Measurements from ENCODE around the gene GMPR2.

Gene GMPR2

GRCh38 chr14:24258119-24258518, 25.4 kb downstream of the GMPR2 start:
- H3K4me1 Mint-ChIP-seq (ENCODE audit: low read depth): no peaks in the 10 kb centered on the region
- H3K27ac Mint-ChIP-seq: no peak overlapping the region
- H3K4me3 Mint-ChIP-seq: no peak overlapping the region
- no peaks in the 10 kb centered on the region for H3K9me3 Mint-ChIP-seq
- peaks cover 8% of the 10 kb centered on the region for H3K36me3 Mint-ChIP-seq (ENCODE audit: low read depth)
- no peak for DNase-seq (ENCODE audit: low spot score)
- H3K27me3 Mint-ChIP-seq (ENCODE audit: low read depth): no peaks in the 10 kb centered on the region

GRCh38 chr14:24258548-24259265, 26.0 kb downstream of the GMPR2 start:
- no peaks in the 10 kb centered on the region for H3K4me1 Mint-ChIP-seq (ENCODE audit: low read depth)
- no peaks in the 10 kb centered on the region for H3K27me3 Mint-ChIP-seq (ENCODE audit: low read depth)
- H3K9me3 Mint-ChIP-seq: no peaks in the 10 kb centered on the region
- no peak for DNase-seq (ENCODE audit: low spot score)
- H3K4me3 Mint-ChIP-seq: no peak overlapping the region
- no peak overlapping the region for H3K27ac Mint-ChIP-seq
- peaks cover 8% of the 10 kb centered on the region for H3K36me3 Mint-ChIP-seq (ENCODE audit: low read depth)

DNA sequence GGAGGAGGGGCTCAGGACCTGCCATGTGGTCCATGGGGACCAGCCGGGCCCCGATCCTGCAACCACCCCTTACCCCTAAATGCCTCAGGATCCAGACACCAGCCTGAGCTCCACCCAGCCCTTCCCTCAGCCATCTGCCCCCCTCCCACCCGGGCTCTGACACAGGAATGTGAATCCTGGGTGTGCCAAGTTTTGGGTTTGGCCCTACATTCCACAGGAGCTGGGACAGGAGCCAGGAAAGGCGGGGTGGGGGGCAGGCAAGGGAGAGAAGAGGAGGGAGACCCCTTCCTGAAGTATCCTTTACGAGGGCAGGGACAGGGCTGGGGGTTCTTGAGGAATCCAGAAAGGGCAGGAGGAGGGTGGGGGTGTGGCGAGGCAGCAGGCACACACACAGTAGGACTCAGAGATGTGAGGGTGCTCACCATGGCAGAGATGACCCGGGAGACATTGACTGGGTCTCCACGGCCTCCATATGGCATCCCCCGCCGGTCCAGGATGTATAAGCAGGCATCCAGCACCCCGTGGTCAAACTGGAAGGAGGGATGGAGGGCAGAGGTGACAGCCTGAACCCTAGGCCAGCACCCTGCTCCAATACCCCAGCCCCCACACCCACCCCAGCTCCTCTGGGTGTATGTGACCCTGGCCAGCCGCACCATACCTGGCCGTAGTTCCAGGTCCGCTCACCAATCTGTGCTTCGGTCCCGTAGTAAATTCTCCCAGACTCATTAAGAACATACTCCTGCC, 26.7 kb downstream of the GMPR2 start:
- Mint-ChIP-seq H3K36me3 (ENCODE audit: low read depth) (peaks cover 6% of the 10 kb centered on the region), H3K4me3 (no peak overlapping the region), H3K9me3 (no peaks in the 10 kb centered on the region), H3K27me3 (ENCODE audit: low read depth) (no peaks in the 10 kb centered on the region), H3K27ac (no peak overlapping the region), H3K4me1 (ENCODE audit: low read depth) (no peaks in the 10 kb centered on the region)
- DNase-seq (ENCODE audit: low spot score): no peak

- Mint-ChIP-seq H3K27me3 (ENCODE audit: low read depth) (no peaks in the 10 kb centered on the region), H3K36me3 (ENCODE audit: low read depth) (peaks cover 4% of the 10 kb centered on the region), H3K4me3 (no peak overlapping the region), H3K27ac (no peak overlapping the region), H3K4me1 (ENCODE audit: low read depth) (no peaks in the 10 kb centered on the region), H3K9me3 (no peaks in the 10 kb centered on the region)
- DNase-seq (ENCODE audit: low spot score): no peak
Measured at GRCh38 chr14:24260026-24260779, 27.5 kb downstream of the GMPR2 start.

GRCh38 chr14:24260780-24261157, 28.0 kb downstream of the GMPR2 start:
- Mint-ChIP-seq H3K9me3 (no peaks in the 10 kb centered on the region), H3K27ac (no peak overlapping the region), H3K36me3 (ENCODE audit: low read depth) (peaks cover 4% of the 10 kb centered on the region), H3K27me3 (ENCODE audit: low read depth) (no peaks in the 10 kb centered on the region), H3K4me1 (ENCODE audit: low read depth) (no peaks in the 10 kb centered on the region), H3K4me3 (no peak overlapping the region)
- no peak for DNase-seq (ENCODE audit: low spot score)

DNA sequence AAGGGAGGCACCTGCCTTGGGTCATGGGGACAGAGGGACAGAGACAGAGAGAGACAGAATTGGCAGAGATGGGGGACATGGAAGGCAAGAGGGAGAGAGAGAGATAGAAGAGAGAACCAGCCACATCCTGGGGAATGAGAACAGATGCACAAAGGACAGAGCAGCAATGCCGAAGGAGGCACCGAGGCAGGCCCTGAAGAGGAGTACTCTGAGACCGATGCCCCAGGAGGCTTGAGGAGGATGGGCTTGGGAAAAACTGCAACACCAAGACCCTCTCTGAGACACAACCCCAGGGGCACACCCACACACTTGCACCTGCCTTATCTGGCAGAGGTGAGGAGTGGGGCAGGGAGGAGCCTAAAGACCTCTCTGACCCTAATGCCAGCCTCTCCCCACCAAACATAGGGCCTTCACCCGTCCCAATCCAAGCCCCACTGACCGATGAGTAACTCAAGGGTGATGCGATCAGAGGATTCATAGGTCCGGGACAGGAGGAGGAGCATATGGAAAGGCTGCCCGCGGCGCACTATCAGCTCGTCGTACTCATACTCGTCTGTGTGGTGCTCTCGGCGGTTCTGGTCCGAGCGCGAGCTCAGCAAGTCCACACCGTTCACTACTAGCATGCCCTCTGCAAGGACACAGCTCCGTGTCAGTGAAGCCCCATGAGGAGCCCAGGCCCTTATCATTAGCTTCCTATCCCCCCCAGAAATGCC, 28.7 kb downstream of the GMPR2 start:
- Mint-ChIP-seq H3K36me3 (ENCODE audit: low read depth) (peaks cover 7% of the 10 kb centered on the region), H3K9me3 (no peaks in the 10 kb centered on the region), H3K27ac (no peak overlapping the region), H3K27me3 (ENCODE audit: low read depth) (no peaks in the 10 kb centered on the region), H3K4me3 (no peak overlapping the region), H3K4me1 (ENCODE audit: low read depth) (no peaks in the 10 kb centered on the region)
- DNase-seq (ENCODE audit: low spot score): no peak

- H3K27ac Mint-ChIP-seq: no peak overlapping the region
- H3K27me3 Mint-ChIP-seq (ENCODE audit: low read depth): no peaks in the 10 kb centered on the region
- no peak for DNase-seq (ENCODE audit: low spot score)
- H3K4me3 Mint-ChIP-seq: no peak overlapping the region
- H3K36me3 Mint-ChIP-seq (ENCODE audit: low read depth): peaks cover 12% of the 10 kb centered on the region
- no peaks in the 10 kb centered on the region for H3K9me3 Mint-ChIP-seq
- H3K4me1 Mint-ChIP-seq (ENCODE audit: low read depth): peaks cover under 1% of the 10 kb centered on the region
Measured at GRCh38 chr14:24261969-24262327, 29.2 kb downstream of the GMPR2 start.

DNA sequence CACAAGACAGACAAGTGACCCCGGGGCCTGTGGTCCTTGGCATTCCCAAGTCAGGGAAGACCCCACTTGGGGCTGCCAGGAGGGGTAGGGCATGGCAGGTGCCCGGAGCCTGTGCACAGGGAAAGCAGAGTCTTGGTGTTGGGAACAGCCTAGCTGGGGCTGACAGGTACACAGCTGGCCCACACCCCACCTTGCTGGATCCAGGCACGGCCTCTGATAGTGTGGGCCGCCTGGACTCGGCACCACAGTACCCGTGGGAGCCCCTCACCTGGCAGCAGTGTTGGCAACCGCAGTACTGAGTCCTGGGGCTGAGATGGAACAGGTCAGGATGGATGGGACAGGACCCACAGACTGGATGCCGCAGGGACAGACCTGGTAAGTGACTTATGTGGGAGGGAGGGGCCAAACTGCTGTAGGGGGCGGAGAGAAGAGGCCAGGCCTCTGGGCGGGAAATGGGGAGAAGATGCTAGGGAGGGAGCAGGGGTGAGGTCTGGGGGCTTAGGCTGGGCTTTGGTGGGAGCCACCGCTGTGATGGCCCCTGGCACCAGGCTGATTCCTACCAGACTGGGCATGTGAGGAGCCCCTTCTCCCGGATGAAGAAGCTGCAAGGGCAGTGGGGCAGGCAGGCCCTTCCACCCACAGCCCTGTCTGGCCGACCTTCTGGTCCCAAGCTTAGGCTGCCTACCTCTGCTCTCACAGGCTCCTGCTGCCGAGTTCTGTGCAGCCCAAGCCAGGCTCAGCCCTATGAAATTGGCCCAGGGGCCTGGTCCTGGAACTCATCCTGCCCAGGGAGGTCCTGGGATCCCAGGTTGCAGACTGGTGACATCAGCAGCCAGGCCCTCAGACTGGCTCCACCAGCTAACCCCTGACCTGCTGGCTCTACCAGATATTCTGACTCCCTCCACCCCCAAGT, 30.3 kb downstream of the GMPR2 start, which contains the start of gene TGM1:
TSS of gene TGM1 (minus strand) at position 357 of the 913 bp plus-strand sequence. CDS start 825 bp downstream, outside the sequence.
- Mint-ChIP-seq H3K27ac (no peak within 1 kb of the TSS), H3K27me3 (ENCODE audit: low read depth) (no peaks in the 10 kb centered on the region), H3K4me3 (no peak within 1 kb of the TSS), H3K9me3 (no peaks in the 10 kb centered on the region), H3K4me1 (ENCODE audit: low read depth) (peaks cover 2% of the 10 kb centered on the region), H3K36me3 (ENCODE audit: low read depth) (peaks cover 17% of the 10 kb centered on the region)
- DNase-seq (ENCODE audit: low spot score): no peak

DNA sequence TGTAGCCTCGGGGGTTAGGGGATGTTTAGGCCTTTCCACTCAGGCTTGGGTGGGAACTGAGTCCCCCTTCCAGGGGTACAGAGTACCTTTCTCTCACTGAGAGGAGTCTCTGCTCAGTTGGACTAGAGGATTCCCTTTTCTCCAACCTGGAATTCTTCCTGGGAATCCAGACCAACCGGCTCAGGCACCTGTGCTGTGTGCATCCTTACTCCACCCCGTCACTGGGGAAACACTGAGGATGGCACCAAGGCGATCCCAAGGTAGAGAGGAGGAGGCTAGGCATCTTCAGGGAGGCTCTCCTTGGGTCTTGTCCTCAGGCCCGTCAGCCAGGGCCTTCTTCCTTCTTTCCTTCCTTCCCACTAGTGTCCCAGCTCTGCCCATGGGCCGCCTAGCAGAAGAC, 31.1 kb downstream of the GMPR2 start:
- H3K4me3 Mint-ChIP-seq: no peak overlapping the region
- peaks cover 18% of the 10 kb centered on the region for H3K36me3 Mint-ChIP-seq (ENCODE audit: low read depth)
- DNase-seq (ENCODE audit: low spot score): no peak
- no peaks in the 10 kb centered on the region for H3K9me3 Mint-ChIP-seq
- no peaks in the 10 kb centered on the region for H3K27me3 Mint-ChIP-seq (ENCODE audit: low read depth)
- no peak overlapping the region for H3K27ac Mint-ChIP-seq
- peaks cover 2% of the 10 kb centered on the region for H3K4me1 Mint-ChIP-seq (ENCODE audit: low read depth)

GRCh38 chr14:24264298-24264697, 31.6 kb downstream of the GMPR2 start:
- no peak for DNase-seq (ENCODE audit: low spot score)
- Mint-ChIP-seq H3K36me3 (ENCODE audit: low read depth) (peaks cover 22% of the 10 kb centered on the region), H3K27me3 (ENCODE audit: low read depth) (no peaks in the 10 kb centered on the region), H3K4me1 (ENCODE audit: low read depth) (peaks cover 2% of the 10 kb centered on the region), H3K4me3 (no peak overlapping the region), H3K9me3 (no peaks in the 10 kb centered on the region), H3K27ac (no peak overlapping the region)

DNA sequence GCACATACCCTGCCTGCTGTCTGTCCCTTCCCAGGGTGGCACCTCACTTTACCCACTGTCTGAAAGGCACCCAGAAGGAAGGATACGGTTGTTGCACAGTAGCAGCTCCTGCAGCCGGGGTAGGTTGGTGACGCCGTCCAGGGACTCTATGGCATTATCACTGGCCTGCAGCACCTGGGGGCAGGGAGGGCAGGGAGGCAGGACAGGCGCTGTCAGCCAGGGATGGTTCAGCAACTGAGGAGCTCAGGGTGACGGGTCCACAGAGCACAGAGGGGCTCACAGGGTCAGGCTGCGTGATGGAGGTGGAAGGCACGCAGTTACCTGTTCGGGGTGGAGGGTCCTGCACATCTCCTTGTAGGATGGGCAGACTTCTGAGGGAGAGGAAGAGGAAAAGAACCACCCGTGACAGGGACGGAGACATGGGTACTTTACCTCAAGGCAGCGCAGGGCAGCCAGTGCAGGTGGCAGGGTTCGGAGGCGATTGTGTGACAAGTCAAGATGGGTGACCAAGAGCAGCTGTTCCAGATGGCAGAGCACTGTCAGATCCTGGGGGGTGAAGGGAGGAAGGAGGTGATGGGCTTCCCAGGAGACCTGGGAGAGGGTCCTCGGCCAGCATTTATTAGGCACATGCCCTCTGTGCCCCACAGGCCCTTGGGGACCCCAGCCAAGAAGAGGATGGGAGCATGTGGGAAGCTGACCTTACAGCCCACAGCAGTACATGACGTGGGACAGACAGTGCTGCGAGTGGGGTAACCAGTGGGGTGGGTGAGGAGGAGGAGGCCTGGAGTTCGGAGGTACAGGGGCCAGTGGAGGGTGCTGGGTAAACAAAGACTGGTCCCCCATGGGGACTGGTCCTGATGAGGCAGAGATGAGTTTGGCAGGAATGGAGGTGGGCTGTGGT, 33.9 kb downstream of the GMPR2 start:
- Mint-ChIP-seq H3K4me1 (ENCODE audit: low read depth) (peaks cover 14% of the 10 kb centered on the region), H3K27ac (no peak overlapping the region), H3K36me3 (ENCODE audit: low read depth) (peaks cover 24% of the 10 kb centered on the region), H3K9me3 (no peaks in the 10 kb centered on the region), H3K27me3 (ENCODE audit: low read depth) (no peaks in the 10 kb centered on the region), H3K4me3 (no peak overlapping the region)
- DNase-seq (ENCODE audit: low spot score): no peak

DNA sequence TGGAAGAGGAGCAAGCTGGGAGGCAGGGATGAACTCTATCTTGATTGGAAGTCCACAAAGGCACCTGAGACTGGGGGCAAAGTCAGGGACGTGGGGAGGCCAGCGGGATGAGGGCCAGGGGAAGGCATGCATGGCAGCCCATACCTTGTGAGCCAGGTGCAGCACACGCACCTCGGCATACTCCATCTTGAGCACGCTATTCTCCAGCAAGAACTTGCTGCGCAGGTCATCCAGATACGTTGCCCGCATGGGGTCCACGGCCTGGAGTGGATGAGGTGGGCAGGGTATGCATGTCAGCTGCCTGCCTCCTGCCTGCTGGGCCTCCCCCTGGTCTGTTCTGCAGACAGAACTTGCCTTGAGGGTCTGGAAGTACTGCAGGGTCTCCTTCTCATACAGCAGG, 34.8 kb downstream of the GMPR2 start:
- no peak for DNase-seq (ENCODE audit: low spot score)
- Mint-ChIP-seq H3K4me1 (ENCODE audit: low read depth) (peaks cover 23% of the 10 kb centered on the region), H3K4me3 (no peak overlapping the region), H3K9me3 (no peaks in the 10 kb centered on the region), H3K27ac (no peak overlapping the region), H3K27me3 (ENCODE audit: low read depth) (no peaks in the 10 kb centered on the region), H3K36me3 (ENCODE audit: low read depth) (peaks cover 24% of the 10 kb centered on the region)
